NCI-H524 (cell line): ENCODE data around the gene FKBP1B.
"Not testable (repeated sequence)": the region's sequence is repeated elsewhere in the genome, so short reads cannot be mapped to it uniquely, and the experiment has no call there.

Source experiments
- DNase-seq, 2 experiments: peaks; one replicate each; lab custom pipeline; 2025; lab: John Stamatoyannopoulos, UW

Gene FKBP1B

DNA sequence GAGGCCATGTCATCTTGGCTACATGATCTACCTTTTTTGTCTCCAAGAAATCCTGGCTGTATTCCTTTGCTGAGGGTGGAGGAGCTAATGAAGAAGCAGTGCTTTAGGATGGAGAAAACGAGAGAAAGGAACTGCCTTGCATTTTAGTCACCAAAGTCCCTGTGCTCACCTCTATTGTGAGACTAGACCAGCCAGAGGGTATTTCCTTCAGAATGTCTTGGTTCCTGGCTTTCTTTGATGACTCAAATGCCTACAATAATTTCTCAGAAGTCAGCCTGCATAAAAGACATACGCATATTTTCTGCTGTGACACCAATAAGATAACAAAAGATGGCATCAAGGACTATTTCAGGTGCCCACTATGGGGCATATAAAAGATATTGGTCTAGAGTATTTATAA is 15.8 kb downstream of the FKBP1B start:
- DNase-seq: no peak

DNA sequence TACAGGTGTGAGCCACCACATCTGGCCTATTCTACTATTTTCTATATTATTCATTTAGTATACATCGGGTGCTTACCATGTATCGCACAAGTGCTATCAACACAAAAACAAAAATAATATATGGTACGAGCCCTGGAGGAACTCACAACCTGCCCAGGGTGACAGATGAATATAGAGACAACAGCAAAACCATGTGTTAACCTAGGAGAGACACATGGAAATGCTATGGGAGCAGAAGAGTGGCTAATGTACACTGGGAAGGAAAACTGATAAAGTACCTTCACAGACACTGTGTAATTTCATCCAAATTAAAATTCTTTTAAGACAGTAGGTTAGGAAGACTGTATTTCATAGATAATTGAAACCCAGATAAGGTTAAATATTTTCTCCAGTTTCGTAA is 22.7 kb downstream of the FKBP1B start:
- DNase-seq: no peak

DNA sequence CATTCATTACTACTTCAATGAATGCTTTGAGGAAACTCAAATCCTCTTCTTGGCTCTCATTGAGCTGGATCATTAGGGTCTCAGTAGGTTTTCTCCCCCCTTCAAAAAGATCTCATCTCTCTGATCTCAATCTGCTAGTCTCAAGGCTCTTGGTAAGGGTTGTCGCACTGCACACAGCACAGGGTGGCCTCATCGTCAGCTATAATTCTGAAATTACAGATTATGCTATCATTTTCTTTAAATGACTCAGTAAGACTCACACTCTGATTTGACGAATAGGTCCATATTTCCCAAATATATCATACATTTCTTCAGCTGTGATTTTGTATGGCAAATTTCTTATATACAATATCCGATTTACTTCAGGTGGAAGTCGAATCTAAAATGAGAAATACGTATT is 24.3 kb downstream of the FKBP1B start:
- no peak for DNase-seq

DNA sequence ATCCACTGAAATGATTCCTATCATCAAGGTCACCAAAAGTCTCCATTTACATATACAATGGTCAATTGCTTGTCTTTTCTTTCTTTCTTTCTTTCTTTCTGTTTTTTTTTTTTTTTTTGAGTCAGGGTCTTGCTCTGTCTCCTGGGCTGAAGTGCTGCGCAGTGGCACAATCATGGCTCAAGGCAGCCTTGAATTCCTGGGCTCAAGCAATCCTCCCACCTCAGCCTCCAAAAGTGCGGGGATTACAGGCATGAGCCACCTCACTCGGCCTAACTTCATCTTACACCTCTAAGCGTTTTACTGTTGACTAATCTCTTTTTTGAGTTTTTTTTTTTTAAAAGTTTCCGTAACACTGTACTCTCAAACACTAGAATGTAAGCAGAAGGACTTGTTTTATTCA is 25.7 kb downstream of the FKBP1B start:
- no peak for DNase-seq

DNA sequence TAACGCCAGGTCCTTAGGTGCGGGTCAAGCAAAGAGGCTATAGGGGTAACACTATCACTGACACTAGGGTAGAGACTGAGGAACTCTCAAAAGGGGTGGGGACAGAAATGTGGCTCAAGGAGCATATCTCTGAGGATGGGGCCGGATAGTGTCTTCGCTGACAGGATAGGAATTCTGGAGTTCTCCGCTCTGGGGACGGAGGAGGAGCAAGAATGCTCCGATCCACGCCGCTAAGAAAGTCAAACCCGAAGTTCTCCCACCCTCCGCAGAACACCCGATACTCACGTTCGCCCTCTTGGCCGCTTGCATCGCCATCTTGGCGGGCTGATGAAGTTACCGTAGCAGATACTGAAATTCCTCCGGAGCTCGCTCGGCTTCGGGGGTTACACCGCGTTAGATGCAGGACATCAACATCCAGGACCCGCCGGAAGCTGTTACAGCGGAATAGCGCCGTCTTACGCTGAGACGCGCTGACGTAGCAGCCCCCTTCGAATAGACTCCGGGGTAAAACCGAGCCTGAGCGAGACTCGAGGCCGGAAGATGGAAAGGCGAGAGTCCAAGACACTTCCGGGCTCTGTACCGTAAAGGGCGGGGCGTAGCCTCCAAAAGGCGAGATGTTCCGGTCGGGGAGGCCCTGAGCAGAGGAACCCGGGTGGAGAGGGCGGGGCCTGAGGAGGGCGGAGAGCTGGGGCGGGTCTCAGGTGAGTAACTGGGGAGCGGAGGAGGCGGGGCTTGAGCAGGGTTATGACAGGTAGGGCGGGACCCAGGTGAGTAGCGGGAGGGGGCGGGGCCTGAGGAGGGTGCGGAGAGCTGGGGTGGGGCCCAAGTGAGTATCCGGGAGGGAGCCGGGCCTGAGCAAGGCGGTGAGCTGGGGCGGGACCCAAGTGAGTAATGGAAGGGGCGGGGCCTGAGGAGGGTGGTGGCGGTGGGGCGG is 26.6 kb downstream of the FKBP1B start, which contains the start of gene SF3B6:
Gene SF3B6, minus strand, starts transcription at position 412 of the 934 bp plus-strand sequence. Its CDS starts 97 bp downstream, at position 315.
- peak; percentile 99 to 100 for DNase-seq

DNA sequence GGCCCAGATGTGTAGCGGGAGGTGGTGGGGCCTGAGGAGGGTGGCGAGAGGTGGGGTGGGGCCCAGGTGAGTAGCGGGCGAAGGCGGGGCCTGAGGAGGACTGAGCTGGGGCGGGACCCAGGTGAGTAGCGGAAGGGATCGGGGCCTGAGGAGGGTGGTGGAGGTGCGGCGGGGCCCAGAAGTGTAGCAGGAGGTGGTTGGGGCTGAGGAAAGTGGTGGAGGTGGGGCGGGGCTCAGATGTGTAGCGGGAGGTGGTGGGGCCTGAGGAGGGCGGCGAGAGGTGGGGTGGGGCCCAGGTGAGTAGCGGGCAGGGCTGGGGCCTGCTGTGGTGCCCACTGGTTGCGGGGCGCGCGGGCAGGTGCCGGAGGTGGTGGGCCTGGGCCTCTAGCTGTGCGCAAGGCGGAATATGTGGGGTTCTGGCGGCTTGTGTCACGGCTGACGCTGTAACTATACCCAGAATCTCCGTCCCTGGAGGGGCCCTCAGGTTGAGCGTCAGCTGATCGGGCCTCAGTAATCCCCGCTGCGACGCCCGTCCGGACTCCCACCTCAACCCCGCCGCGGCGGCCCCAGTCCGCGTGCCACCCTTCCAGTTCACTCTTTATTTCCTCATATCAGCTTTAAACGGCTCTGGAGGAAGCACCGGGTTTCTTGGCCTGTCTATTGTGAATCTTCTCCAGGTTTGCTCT is 27.5 kb downstream of the FKBP1B start:
- no peak for DNase-seq

DNA sequence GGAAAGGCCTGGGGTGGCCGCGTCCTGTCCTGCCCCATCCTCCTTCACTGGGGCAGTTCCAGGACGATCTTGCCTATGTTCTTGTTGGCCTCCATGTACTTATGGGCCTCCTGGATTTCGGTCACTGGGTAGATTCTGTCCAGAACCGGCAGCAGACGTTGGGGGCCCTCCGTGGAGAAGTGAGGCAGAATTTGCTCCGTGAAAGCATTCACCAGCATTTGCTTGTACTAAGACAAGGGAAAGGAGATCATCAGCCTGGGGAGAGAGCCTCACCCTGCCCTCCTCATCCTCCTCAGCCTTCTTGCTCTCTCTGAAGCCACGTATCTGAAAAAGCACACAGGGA is 28.0 kb downstream of the FKBP1B start:
- no peak for DNase-seq

DNA sequence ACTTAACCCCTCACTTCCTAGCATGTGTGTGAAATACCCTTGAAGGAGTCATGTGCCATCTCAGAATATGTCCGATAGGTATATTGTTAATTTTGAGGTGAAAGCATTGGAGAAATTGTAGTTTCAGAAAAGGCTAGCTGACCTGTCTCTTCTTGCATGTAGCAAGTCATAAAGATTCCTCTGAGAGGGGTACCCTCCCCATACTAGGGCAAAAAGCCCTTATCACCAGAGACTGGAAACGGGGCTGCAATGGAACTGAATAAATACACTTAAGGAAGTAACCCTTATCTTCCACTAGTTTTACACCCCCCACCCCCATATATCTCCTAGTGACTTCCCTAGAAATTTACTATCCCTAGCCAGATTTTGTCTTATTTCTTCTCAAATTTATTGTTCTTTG is 28.3 kb downstream of the FKBP1B start:
- DNase-seq: no peak

DNA sequence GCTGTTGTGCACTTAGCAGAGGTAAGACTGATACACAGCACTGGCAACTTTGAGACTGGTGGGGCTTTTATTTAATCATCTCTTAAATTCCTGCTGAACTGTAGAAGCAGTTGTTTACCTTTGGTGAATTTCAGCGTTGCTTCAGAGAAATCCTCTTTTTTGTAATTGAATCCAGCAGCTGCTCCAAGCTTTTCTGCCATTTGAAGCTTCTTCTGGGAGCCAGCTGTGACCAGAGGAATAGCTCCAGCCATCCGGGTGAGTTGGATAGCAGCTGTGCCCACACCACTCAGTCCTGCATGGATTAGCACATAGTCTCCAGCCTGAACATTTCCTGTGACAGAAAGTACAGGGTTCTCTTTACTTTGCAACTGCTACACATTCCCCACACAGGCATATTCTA is 31.2 kb downstream of the FKBP1B start:
- peak in 1 of 2 experiments; percentile 44 for DNase-seq

DNA sequence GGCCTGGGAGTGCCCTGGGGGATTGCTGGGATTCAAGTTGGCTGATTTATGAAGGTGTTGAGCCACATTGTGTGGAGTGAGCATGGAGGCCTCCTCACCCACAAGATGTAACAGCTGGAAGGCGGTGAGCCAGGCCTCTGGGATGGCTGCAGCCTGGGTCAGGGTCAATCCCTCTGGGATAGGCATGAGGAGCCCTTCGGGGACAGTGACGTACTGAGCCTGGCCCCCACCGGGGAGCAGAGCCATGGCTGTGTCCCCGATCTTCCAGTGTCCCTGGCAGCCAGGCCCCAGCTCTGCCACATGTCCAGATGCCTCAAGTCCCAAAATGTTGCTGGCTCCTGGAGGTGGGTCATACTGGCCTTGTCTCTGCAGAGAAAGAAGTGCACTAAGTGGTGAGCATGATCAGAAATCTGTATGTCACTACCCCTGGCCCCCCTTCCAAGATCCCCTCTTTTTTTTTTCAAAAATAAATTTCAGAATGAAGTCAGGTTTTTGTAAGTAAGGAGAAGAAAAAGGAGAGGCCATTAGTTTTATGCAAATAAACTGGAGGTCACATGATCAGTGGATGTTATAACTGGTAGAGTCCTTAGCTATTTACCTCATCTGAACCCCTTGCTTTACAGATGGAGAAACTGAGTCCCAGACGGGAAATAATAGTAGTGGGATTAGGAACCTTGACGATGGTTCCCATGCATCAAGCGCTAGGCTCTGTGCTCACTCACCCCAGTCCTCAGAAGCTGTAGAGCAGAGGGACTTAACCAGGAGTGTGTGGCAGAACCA is 33.4 kb downstream of the FKBP1B start:
- DNase-seq: peak in 1 of 2 experiments; percentile 28

DNA sequence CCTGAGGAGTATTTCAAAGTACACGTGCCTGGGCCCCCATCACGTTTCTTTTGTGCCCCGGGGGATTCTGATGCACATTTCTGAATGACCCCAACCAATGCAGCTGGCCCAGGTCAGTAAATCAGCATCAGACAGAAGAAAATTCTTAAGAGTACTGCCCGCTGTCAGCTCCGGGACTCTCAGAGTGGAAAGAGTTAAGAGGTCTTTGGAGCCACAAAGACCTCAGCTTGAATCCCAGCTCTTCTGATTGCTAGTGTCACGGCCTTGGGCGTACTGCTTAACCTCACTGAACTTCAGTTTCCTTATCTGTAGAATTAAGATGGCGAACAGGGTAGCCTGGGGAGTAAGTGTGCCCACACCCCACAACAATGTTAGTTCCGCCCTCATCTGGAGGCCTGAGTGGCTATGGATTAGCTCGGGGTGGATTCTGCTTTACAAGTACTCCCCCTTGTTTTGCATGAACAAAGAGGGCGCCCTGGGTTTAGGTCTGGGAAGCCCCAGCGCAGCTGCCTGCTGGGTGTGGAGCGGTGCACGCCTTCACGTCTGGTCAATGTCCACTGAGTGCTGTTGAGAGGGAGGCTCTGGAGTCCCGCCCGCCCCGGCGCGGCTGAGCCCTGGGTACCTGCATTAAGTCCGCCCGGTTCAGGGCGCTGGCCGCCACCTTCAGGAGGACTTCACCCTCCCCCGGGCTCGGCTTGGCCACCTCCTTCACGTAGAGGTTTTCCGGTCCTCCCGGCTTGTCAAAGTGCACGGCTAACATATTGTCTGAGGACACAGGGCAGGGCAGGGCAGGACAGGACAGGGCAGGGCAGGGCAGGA is 34.2 kb downstream of the FKBP1B start:
- DNase-seq: peak; percentile 88 to 95

DNA sequence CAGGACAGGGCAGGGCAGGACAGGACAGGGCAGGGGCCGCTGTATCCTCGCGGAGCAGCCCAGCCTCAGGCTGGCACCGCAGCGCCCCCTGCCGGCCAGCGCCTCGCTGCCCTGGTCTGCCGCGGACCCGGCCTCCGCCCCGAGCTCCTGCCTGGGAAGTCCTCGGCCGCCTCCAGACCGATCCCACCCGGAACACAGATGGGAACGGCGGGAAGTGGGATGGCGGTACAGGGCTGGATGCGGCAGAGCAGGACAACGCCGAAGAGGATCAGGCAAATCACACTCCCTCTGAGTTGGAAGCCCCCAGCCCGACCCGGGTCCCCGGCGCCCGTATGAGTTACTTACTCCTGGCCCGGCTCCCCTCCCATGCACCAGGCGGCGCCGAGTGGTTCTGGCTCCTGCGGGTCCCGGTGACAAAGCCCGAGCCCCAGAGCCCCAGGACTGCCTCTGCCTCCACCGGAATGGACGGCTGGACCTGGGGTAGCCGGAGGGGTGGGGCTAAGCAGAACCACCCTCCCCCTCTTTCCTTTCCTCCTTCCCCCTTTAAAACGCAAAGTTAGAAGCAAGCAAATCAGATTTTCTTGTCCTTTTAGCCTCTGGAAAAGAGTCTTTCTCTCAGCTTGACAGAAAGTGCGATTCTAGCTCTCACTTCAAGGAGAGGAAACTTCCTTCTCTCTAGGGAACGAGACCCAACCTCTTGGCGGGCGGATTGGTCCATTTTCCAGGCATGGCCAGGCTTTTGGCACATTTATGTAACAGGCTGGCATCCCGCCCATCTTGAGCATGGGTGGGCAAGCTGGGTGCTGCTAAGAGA is 35.1 kb downstream of the FKBP1B start, which contains the start of gene TP53I3:
Gene TP53I3, minus strand, starts transcription at position 449 of the 814 bp plus-strand sequence. CDS start 508 bp downstream, outside the sequence.
- peak; percentile 88 for DNase-seq

DNA sequence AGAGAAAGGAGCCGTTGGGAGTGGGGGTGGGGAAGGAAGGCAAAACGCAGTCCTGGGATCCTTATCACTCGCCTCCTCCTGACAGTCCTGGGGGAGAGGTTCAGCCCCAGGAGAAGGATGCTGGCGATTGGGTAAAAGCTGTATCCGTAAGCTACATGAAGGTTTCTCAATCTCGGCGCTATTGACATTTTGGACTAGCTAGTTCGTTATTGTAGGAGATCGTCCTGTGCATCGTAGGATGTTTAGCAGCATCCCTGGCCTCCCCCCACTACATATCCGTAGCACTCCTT is 35.6 kb downstream of the FKBP1B start:
- DNase-seq: no peak

DNA sequence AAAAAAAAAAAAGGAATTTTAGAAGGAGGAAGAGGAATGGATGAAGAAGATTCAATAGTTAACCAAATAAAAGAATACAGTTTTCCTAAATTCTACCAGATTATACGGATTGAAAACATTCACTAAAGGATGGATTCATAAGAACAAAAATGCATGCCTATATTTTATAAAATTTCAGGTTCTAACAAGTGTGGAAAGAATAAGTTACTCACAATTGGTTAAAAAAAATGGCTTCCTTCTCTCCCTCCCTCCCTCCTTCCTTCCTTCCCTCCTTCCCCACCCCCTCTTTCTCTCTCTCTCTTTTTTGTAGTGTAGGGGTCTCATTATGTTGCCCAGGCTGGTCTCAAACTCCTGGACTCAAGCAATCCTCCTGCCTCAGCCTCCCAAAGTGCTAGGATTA is 36.7 kb downstream of the FKBP1B start:
- DNase-seq: no peak

DNA sequence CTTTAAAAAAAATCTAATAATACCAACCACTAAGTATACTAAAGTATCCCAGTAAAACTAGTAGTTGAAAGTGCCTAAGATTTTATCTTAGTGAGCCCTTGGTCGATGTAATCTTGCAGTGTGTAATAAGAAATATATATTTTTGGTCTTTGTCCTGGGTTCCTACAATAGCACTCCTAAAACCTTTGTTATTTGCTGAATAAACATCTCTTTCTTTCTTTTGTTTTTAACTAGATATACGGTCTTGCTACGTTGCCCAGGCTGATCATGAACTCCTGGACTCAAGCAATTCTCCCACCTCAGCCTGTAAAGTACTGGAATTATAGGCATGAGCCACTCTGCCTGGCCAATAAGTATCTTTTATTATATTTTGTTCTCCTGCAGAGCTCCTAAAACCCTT is 37.5 kb downstream of the FKBP1B start:
- DNase-seq: no peak

DNA sequence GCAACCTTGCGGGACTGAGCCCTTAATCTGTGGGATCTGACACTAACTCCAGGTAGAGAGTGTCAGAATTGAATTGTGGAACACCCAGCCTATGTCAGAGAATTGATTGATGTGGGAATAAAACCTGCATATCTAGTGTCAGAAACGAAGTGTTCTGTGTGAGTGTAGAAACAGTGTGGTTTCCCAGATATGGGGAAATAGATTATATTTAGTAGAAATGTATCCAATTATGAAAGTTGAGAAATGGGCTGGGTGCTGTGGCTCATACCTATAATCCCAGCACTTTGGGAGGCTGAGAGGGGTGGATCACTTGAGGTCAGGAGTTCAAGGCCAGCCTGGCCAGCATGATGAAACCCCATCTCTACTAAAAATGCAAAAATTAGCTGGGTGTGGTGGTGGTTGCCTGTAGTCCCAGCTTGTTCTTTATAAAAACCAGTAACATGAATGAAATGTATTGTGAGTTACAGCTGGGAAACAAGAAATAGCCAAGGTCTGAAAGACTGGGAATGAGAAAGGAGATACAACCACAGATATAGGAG is 39.3 kb downstream of the FKBP1B start:
- no peak for DNase-seq

DNA sequence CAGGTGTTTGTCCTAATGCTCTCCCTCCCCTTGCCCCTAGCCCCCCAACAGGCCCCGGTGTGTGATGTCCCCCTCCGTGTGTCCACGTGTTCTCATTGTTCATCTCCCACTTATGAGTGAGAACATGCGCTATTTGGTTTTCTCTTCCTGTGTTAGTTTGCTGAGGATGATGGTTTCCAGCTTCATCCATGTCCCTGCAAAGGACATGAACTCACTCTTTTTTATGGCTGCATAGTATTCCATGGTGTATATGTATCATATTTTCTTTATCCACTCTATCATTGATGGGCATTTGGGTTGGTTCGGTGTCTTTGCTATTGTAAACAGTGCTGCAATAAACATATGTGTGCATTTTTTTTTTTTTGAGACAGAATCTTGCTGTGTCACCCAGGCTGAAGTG is 43.7 kb downstream of the FKBP1B start:
- DNase-seq: not testable (repeated sequence)

DNA sequence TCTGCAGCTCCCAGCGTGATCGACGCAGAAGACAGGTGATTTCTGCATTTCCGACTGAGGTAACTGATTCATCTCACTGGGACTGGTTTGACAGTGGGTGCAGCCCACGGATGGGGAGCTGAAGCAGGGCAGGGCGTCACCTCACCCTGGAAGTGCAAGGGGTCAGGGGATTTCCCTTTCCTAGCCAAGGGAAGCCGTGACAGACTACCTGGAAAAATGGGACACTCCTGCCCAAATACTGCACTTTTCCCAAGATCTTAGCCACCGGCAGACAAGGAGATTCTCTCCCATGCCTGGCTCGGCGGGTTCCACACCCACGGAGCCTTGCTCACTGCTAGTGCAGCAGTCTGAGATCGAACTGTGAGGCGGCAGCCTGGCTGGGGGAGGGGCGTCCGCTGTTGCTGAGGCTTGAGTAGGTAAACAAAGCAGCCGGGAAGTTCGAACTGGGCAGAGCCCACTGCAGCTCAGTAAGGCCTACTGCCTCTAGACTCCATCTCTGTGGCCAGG is 45.7 kb downstream of the FKBP1B start:
- DNase-seq: not testable (repeated sequence)

DNA sequence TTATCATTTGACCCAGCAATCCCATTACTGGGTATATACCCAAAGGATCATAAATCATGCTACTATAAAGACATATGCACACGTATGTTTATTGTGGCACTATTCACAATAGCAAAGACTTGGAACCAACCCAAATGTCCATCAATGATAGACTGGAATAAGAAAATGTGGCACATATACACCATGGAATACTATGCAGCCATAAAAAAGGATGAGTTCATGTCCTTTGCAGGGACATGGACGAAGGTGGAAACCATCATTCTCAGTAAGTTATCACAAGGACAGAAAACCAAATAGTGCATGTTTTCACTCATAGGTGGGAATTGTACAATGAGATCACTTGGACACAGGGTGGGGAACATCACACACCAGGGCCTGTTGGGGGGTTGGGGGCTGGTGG is 51.2 kb downstream of the FKBP1B start:
- DNase-seq: not testable (repeated sequence)

DNA sequence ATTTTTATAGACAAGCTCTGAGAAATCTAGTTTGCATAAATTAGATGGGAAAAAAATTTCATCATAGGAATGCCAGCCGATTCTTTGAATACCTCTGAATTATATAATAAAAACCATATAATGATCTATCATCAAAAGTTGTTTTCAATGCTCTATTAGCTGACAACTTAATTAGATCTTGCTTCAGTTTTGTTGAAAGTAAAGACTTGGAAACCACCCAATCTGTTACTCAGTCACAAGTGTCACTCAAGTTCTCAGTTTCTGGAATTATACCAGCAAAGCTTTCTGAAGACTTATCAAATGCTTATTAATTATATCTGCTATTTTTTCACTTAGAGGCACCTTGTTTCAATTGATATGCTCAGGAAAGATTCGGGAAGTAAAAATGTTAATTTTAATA is 52.5 kb downstream of the FKBP1B start:
- DNase-seq: no peak
